Activated T-helper 1 cell treated with anti-CD3 and anti-CD28 coated beads, Interleukin-12 subunit alpha, Interleukin-12 subunit beta, Interleukin-2, Interleukin-4 antibody, amounts not matched to agents 30 ng/mL and 10 ng/mL and 1 ng/mL, durations not matched to agents 14 hours and 24 hours and 36 hours (primary cell): Measurements from ENCODE around the gene PTGS1. TPM values are rescaled to one million over a fixed set of nuclear protein-coding genes. Genes with fewer than 3 reads are reported as not detected.
"Not testable (repeated sequence)": the region's sequence is repeated elsewhere in the genome, so short reads cannot be mapped to it uniquely, and the experiment has no call there.

ENCODE experiments used
- DNase-seq: peaks from one replicate; pipeline ENCODE4 v3.0.0; 2021; ENCODE audit warnings: low spot score
- H3K27ac Mint-ChIP-seq: one replicate; pipeline ENCODE4 v1.8.0; 2021; ENCODE audit warnings: mild to moderate bottlenecking, mixed read lengths
- H3K27me3 Mint-ChIP-seq: one replicate; pipeline ENCODE4 v1.8.0; 2022; ENCODE audit warnings: mild to moderate bottlenecking, moderate library complexity, mixed read lengths; ENCODE audit not compliant: insufficient read depth
- H3K36me3 Mint-ChIP-seq: one replicate; pipeline ENCODE4 v1.8.0; 2021; ENCODE audit warnings: low read depth, mixed read lengths
- H3K4me1 Mint-ChIP-seq: one replicate; pipeline ENCODE4 v1.8.0; 2021; ENCODE audit warnings: low read depth, mixed read lengths
- H3K4me3 Mint-ChIP-seq: one replicate; pipeline ENCODE4 v1.8.0; 2021; ENCODE audit warnings: mild to moderate bottlenecking, moderate library complexity, mixed read lengths
- H3K9me3 Mint-ChIP-seq: one replicate; pipeline ENCODE4 v1.8.0; 2021; ENCODE audit warnings: mixed read lengths
- intact Hi-C: fragments of 100-400 bp; cut with micrococcal nuclease; formaldehyde crosslinking; loops from one replicate; pipeline ENCODE4 v1.15.1; 2024
- total RNA-seq: library from RNA; stranded (reverse); gene quantifications from 2 replicates; pipeline ENCODE4 v1.2.3, GENCODE V29; 2022

Gene PTGS1
- total RNA-seq, 1 donor from 2014 or later: 0.54 TPM

GRCh38 chr9:122350577-122351355 is 20.1 kb upstream of the PTGS1 start:
- no peaks in the 10 kb centered on the region for H3K36me3 Mint-ChIP-seq
- H3K27me3 Mint-ChIP-seq: peaks cover 28% of the 10 kb centered on the region
- H3K4me3 Mint-ChIP-seq: no peak overlapping the region
- H3K9me3 Mint-ChIP-seq: no peaks in the 10 kb centered on the region
- DNase-seq: peak; percentile 63
- peaks cover 15% of the 10 kb centered on the region for H3K4me1 Mint-ChIP-seq
- no peak overlapping the region for H3K27ac Mint-ChIP-seq
- intact Hi-C loops: loop anchor here (1.0 to 10.0 kb wide), 6 partner anchors 103 to 460 kb away; no protein-coding TSS in a partner anchor

DNA sequence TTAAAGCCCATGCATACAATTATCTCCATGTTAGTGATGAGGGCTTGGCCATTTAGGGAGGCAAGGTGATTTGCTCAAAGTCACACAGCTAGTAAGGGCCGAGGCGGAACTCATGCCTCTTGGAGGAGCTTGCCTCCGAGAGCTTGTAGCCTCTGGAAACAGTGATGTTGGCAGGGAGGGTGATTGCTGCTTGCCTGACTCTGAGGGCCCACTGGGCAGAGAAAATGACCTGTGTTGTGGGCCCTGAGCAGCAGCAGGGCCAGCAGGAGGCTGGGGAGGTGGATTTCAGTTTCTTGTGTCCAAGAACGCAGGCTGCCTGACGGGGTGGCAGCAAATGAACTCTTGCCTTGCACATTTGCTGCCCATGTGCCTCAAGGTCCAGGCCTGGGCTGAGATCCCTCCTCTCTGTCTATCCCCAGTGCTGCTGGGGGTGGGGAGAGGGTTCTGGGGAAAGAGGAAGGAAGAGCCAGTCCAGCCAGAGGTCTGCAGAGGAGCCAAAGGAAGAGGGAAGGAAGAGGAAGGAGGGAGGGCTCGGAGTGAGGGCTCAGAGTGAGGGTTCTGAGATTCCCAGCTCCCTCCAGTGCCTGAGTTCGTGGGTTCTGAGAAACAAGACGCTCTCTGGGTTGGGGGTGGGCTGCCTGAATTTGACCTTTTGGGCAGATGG is 16.2 kb upstream of the PTGS1 start:
- no peaks in the 10 kb centered on the region for H3K4me1 Mint-ChIP-seq
- no peaks in the 10 kb centered on the region for H3K36me3 Mint-ChIP-seq
- peaks cover 4% of the 10 kb centered on the region for H3K9me3 Mint-ChIP-seq
- intact Hi-C loops: loop anchor here (10.0 kb wide), 1 partner anchor 110 kb away; no protein-coding TSS in a partner anchor
- peaks cover 6% of the 10 kb centered on the region for H3K27me3 Mint-ChIP-seq
- no peak overlapping the region for H3K27ac Mint-ChIP-seq
- no peak overlapping the region for H3K4me3 Mint-ChIP-seq
- no peak for DNase-seq

GRCh38 chr9:122355336-122355875 is 15.4 kb upstream of the PTGS1 start:
- no peak overlapping the region for H3K27ac Mint-ChIP-seq
- peaks cover 5% of the 10 kb centered on the region for H3K27me3 Mint-ChIP-seq
- no peak for DNase-seq
- no peaks in the 10 kb centered on the region for H3K36me3 Mint-ChIP-seq
- no peak overlapping the region for H3K4me3 Mint-ChIP-seq
- intact Hi-C loops: loop anchor here (10.0 kb wide), 1 partner anchor 111 kb away; no protein-coding TSS in a partner anchor
- peaks cover 4% of the 10 kb centered on the region for H3K9me3 Mint-ChIP-seq
- H3K4me1 Mint-ChIP-seq: no peaks in the 10 kb centered on the region

DNA sequence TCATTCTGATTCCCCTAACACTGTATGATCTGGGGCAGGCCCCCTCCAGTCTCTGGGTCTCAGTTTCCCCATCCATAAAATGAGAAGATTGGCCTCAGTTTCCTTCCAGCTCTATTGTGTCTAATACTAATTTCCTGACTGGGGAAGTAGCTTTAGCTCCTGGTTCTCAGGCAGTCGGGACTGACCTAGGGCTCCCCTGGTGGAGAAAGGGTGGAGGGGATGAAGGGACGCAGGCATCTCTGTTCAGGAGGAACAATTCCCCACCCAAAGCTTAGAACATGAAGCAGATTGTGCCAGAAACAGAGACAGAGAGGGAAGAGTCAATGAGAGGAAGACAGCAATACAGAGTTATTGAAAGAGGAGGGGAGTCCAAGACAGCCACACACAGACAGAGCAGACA is 14.2 kb upstream of the PTGS1 start:
- Mint-ChIP-seq H3K9me3 (peaks cover 4% of the 10 kb centered on the region), H3K36me3 (no peaks in the 10 kb centered on the region), H3K4me1 (peaks cover 6% of the 10 kb centered on the region), H3K27me3 (peaks cover 4% of the 10 kb centered on the region), H3K27ac (no peak overlapping the region), H3K4me3 (no peak overlapping the region)
- DNase-seq: no peak
- intact Hi-C loops: loop anchor here (10.0 kb wide), 1 partner anchor 112 kb away; no protein-coding TSS in a partner anchor

DNA sequence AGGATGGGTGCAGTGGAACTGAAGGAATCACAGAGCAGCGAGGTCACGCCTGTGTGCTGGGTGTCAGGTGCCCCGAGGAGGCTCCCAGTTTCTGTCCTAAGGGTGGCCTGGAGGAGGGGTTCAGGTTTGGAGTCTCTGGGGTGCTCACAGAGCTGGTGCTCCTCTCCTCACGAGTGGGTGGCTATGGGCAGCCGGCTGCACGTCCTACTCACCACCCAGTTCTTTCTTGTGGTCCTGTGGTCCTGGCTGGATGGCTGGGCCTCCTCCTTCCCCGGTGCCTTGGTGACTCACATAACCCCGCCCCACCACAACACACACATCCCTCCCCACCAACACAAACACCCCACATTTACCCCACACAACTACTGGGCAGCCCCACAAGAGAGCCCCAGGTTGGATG is 9.9 kb upstream of the PTGS1 start:
- Mint-ChIP-seq H3K27me3 (peaks cover 4% of the 10 kb centered on the region), H3K36me3 (no peaks in the 10 kb centered on the region), H3K9me3 (peaks cover 4% of the 10 kb centered on the region), H3K27ac (no peak overlapping the region), H3K4me3 (no peak overlapping the region), H3K4me1 (peaks cover 6% of the 10 kb centered on the region)
- no peak for DNase-seq
- intact Hi-C loops: no loop called here

DNA sequence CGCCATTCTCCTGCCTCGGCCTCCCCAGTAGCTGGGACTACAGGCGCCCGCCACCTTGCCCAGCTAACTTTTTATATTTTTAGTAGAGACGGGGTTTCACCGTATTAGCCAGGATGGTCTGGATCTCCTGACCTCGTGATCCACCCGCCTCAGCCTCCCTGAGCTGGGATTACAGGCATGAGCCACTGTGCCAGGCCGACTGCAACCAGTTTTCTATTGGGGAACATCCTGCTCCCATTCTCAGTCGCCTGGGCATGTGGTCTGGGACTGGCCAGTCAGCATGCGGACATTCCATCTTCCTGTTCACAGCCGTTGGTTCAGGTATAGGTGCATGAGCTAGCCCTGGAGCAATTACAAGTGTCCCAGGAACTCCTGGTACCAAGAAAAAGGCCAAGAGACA is 7.7 kb upstream of the PTGS1 start:
- DNase-seq, intact Hi-C loops, H3K27ac Mint-ChIP-seq, H3K9me3 Mint-ChIP-seq, H3K27me3 Mint-ChIP-seq, H3K4me3 Mint-ChIP-seq, H3K36me3 Mint-ChIP-seq, H3K4me1 Mint-ChIP-seq: not testable (repeated sequence)

GRCh38 chr9:122364117-122364782 is 6.6 kb upstream of the PTGS1 start:
- intact Hi-C loops: no loop called here
- Mint-ChIP-seq H3K36me3 (no peaks in the 10 kb centered on the region), H3K27me3 (peaks cover 4% of the 10 kb centered on the region), H3K9me3 (peaks cover 4% of the 10 kb centered on the region), H3K4me3 (no peak overlapping the region), H3K4me1 (peaks cover 6% of the 10 kb centered on the region), H3K27ac (no peak overlapping the region)
- no peak for DNase-seq

DNA sequence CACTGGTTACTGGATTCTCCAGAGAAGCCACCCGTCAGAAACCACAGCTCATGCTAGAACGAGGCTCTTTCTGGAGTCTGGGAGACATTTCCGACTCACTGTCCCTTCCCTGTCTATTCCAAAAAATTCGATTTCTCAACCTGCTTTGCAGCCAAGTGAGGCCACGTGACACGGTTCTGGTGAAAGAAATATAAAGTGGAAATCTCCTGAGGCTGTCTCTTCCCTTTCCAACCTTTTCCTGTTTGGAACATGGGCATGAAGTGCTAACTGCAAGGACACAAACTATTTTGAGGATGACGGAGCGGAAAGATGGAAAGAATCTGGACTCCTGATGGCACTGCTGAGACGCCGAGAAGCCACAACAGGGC is 6.1 kb upstream of the PTGS1 start:
- Mint-ChIP-seq H3K9me3 (peaks cover 4% of the 10 kb centered on the region), H3K27me3 (peaks cover 4% of the 10 kb centered on the region), H3K27ac (no peak overlapping the region), H3K4me1 (peaks cover 6% of the 10 kb centered on the region), H3K36me3 (no peaks in the 10 kb centered on the region), H3K4me3 (no peak overlapping the region)
- intact Hi-C loops: no loop called here
- no peak for DNase-seq

GRCh38 chr9:122366074-122366660 is 4.7 kb upstream of the PTGS1 start:
- H3K27me3 Mint-ChIP-seq: peaks cover 1% of the 10 kb centered on the region
- peaks cover 8% of the 10 kb centered on the region for H3K4me1 Mint-ChIP-seq
- DNase-seq: no peak
- H3K9me3 Mint-ChIP-seq: peaks cover 4% of the 10 kb centered on the region
- H3K4me3 Mint-ChIP-seq: no peak overlapping the region
- intact Hi-C loops: no loop called here
- H3K27ac Mint-ChIP-seq: no peak overlapping the region
- no peaks in the 10 kb centered on the region for H3K36me3 Mint-ChIP-seq

DNA sequence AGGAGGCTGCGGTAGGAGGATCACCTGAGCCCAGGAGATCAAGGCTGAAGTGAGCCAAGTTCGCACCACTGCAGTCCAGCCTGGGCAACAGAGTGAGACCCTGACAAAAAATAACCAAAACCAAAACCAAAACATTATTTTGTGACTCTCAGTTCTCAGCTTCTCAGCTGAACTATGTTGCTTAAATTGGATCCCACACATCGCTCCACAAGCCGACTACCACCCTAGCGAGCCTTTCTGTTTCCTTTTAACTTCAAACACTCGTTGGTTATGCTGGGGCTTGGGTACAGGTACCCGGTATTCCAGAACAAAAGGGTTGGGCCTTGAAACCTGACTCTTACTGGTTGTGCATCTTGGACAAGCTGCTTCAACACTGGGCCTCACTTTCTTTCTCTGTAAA is 3.8 kb upstream of the PTGS1 start:
- Mint-ChIP-seq H3K27me3 (peaks cover 7% of the 10 kb centered on the region), H3K27ac (no peak overlapping the region), H3K36me3 (no peaks in the 10 kb centered on the region), H3K4me3 (no peak overlapping the region), H3K9me3 (peaks cover 4% of the 10 kb centered on the region), H3K4me1 (peaks cover 9% of the 10 kb centered on the region)
- intact Hi-C loops: no loop called here
- no peak for DNase-seq

- Mint-ChIP-seq H3K4me1 (peaks cover 9% of the 10 kb centered on the region), H3K27me3 (peaks cover 10% of the 10 kb centered on the region), H3K4me3 (no peak overlapping the region), H3K9me3 (peaks cover 4% of the 10 kb centered on the region), H3K36me3 (no peaks in the 10 kb centered on the region), H3K27ac (no peak overlapping the region)
- DNase-seq: no peak
- intact Hi-C loops: no loop called here
Observed at GRCh38 chr9:122367774-122368460, 2.9 kb upstream of the PTGS1 start.

DNA sequence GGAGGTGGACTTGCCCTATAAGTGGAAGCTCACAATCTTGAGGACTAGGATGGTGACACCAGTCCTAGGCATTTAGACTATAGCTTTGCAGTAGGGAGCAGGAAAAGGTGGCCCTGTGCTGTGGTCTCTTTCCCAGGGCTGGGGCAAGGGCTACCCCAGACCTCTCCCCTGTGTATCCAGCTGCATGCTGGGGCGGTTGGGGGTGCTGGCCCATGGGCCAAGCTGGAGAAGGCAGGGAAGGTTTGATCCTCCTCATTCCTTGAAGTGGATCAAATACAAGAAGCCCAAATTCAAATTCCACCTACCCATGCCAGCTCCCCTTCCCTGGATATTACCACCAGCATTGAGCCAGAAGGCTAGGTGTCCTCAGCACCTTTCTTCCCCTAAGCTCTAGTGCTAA is 2.2 kb upstream of the PTGS1 start:
- peaks cover 10% of the 10 kb centered on the region for H3K27me3 Mint-ChIP-seq
- H3K4me3 Mint-ChIP-seq: no peak overlapping the region
- intact Hi-C loops: no loop called here
- H3K9me3 Mint-ChIP-seq: peaks cover 4% of the 10 kb centered on the region
- no peak overlapping the region for H3K27ac Mint-ChIP-seq
- DNase-seq: no peak
- peaks cover 9% of the 10 kb centered on the region for H3K4me1 Mint-ChIP-seq
- H3K36me3 Mint-ChIP-seq: no peaks in the 10 kb centered on the region
